Keratinocyte (primary cell): ENCODE measurements around the gene ANKRD33. TPM values are rescaled to one million over a fixed set of nuclear protein-coding genes. Genes with fewer than 3 reads are reported as not detected.
A peak's percentile ranks its signal among the peaks of the same experiment; 100 is the strongest.

Experiments
- DNase-seq: peaks from one replicate; pipeline ENCODE4 v3.0.0-alpha.2; 2011; ENCODE audit warnings: low read depth, missing footprints, low spot score
- FAIRE-seq: peaks from 2 replicates; lab custom pipeline; 2011; peaks lifted over from hg19 to GRCh38; lab: Jason Lieb, UNC
- H2AFZ ChIP-seq: 2 replicates; pipeline ENCODE4 v1.6.0; 2012; ENCODE audit warnings: low read length, control low read depth, inconsistent platforms; ENCODE audit not compliant: control insufficient read depth
- H3K27ac ChIP-seq: 2 replicates; pipeline ENCODE4 v1.5.1; 2011; ENCODE audit warnings: low read length; ENCODE audit not compliant: control insufficient read depth, insufficient read depth
- H3K27me3 ChIP-seq: 3 replicates; pipeline ENCODE4 v1.6.0; 2011; ENCODE audit warnings: low read length; ENCODE audit not compliant: control insufficient read depth, insufficient read depth; ENCODE audit errors: extremely low read depth
- H3K36me3 ChIP-seq, 2 experiments: 2 replicates in 1 of 2; 3 replicates in 1 of 2; pipeline ENCODE4 v1.5.1; 2011; ENCODE audit warnings: low read length in 2 of 2, mild to moderate bottlenecking in 1 of 2; ENCODE audit not compliant: control insufficient read depth in 2 of 2, insufficient read depth in 2 of 2; ENCODE audit errors: extremely low read depth in 1 of 2
- H3K4me1 ChIP-seq: 3 replicates; pipeline ENCODE4 v1.5.1; 2011; ENCODE audit warnings: low read length; ENCODE audit not compliant: control insufficient read depth, insufficient read depth; ENCODE audit errors: extremely low read depth
- H3K4me2 ChIP-seq: 3 replicates; pipeline ENCODE4 v1.6.0; 2011; ENCODE audit warnings: low read depth, low read length; ENCODE audit not compliant: control insufficient read depth, insufficient read depth; ENCODE audit errors: extremely low read depth
- H3K4me3 ChIP-seq, 3 experiments: fragments of 200-600 bp in 1 of 3; sonication (generic) in 1 of 3; 2 replicates in 2 of 3; 3 replicates in 1 of 3; pipeline ENCODE4 v1.5.1; 2011 to 2016; ENCODE audit warnings: low read length in 3 of 3, mild to moderate bottlenecking in 3 of 3, control low read depth in 2 of 3, inconsistent platforms in 1 of 3, low read depth in 1 of 3, mixed read lengths in 1 of 3, mixed run types in 1 of 3, moderate library complexity in 1 of 3; ENCODE audit not compliant: control insufficient read depth in 2 of 3, insufficient read depth in 2 of 3; ENCODE audit errors: extremely low read depth in 1 of 3
- H3K79me2 ChIP-seq: 2 replicates; pipeline ENCODE4 v1.6.0; 2012; ENCODE audit warnings: low read length; ENCODE audit not compliant: control insufficient read depth, insufficient read depth
- H3K9ac ChIP-seq: 3 replicates; pipeline ENCODE4 v1.6.0; 2011; ENCODE audit warnings: low read length; ENCODE audit not compliant: control insufficient read depth, insufficient read depth; ENCODE audit errors: extremely low read depth
- H3K9me1 ChIP-seq: 3 replicates; pipeline ENCODE4 v1.6.0; 2011; ENCODE audit warnings: low read length; ENCODE audit not compliant: control insufficient read depth, insufficient read depth; ENCODE audit errors: extremely low read depth
- H3K9me3 ChIP-seq: 2 replicates; pipeline ENCODE4 v1.5.1; 2012; ENCODE audit warnings: low read depth, low read length; ENCODE audit not compliant: control insufficient read depth
- H4K20me1 ChIP-seq: 3 replicates; pipeline ENCODE4 v1.6.0; 2011; ENCODE audit warnings: low read length; ENCODE audit not compliant: control insufficient read depth, insufficient read depth; ENCODE audit errors: extremely low read depth
- EZH2 ChIP-seq: IDR thresholded peaks from one replicate; pipeline ENCODE4 v1.6.1; 2012; ENCODE audit warnings: inconsistent platforms, mild to moderate bottlenecking, low read length, moderate library complexity
- dilution Hi-C: fragments of 300-500 bp; cut with MboI; formaldehyde crosslinking; loops from one replicate; pipeline ENCODE4 v1.7.0; 2020; ENCODE audit warnings: low sequenced_read_pairs; ENCODE audit not compliant: extremely low pct_ligation_motif_present
- polyA plus RNA-seq, 5 experiments: library from polyadenylated mRNA; depleted of rRNA in 3 of 5; stranded (reverse) in 3 of 5; stranded (forward) in 1 of 5; unstranded in 1 of 5; fragments of >200 nt; gene quantifications; 1 replicate in 1 of 5; 2 replicates in 3 of 5; 3 replicates in 1 of 5; pipeline versions ENCODE4 v1.2.1 to v1.2.3, GENCODE V29; 2011 to 2012; ENCODE audit warnings: missing spikeins in 2 of 5, low read depth in 1 of 5, low replicate concordance in 1 of 5
- TF ChIP-seq, protein P1 (sequence below), 3 experiments: IDR thresholded peaks in 1 of 3; conservative IDR thresholded peaks in 1 of 3; optimal IDR thresholded peaks in 1 of 3; 2 replicates in 2 of 3; 3 replicates in 1 of 3; pipeline versions ENCODE3 to v1.5.1; 2011; ENCODE audit warnings: low read length in 3 of 3, mild to moderate bottlenecking in 3 of 3, moderate library complexity in 2 of 3, control low read depth in 1 of 3, inconsistent platforms in 1 of 3; ENCODE audit not compliant: insufficient read depth in 2 of 3; ENCODE audit errors: extremely low read depth in 1 of 3

Gene ANKRD33
- polyA plus RNA-seq, 1 donor (not counting 4 experiments of a cell fraction or from before 2014, with no cell fraction given): not detected

DNA sequence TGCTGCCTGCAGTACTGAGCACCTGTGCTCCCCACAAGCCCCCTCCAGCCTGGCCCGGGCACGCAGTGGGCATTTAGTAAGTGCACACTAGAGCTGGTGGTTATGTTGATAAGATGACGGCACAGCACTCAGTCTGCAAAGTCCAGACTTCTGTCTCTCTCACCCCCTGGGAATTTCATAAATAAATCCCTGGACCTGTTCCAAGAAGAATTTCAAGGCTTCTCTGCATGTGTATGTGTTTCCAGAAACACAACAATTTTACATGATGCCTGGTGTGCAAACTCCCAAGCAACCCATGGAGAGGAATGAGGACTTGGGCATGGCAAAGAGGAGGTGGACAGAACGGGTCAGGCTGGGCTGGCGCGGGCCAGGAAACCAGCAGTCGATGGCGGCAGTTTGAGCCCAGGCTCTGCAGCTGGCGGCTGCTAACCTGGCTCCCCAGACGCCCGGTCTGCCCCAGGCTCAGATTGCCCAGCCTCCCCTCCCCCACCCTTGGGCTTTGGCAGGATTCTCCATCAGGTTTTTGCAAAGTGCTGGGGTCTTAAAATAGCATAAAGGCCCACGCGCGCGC lies 53.2 kb downstream of the ANKRD33 start:
- no peak for DNase-seq
- no peaks in the 10 kb centered on the region for H3K9me3 ChIP-seq
- H3K9me1 ChIP-seq: no peaks in the 10 kb centered on the region
- dilution Hi-C loops: no loop called here
- no peak for FAIRE-seq
- H3K9ac ChIP-seq: no peak overlapping the region
- H3K27me3 ChIP-seq: no peaks in the 10 kb centered on the region
- no peaks in the 10 kb centered on the region for H3K36me3 ChIP-seq
- H4K20me1 ChIP-seq: no peaks in the 10 kb centered on the region
- H3K27ac ChIP-seq: peak overlapping the region; percentile 19
- no peaks in the 10 kb centered on the region for H3K79me2 ChIP-seq
- no peak overlapping the region for H3K4me3 ChIP-seq
- TF ChIP-seq EZH2: no peak
- TF ChIP-seq, protein P1, sequence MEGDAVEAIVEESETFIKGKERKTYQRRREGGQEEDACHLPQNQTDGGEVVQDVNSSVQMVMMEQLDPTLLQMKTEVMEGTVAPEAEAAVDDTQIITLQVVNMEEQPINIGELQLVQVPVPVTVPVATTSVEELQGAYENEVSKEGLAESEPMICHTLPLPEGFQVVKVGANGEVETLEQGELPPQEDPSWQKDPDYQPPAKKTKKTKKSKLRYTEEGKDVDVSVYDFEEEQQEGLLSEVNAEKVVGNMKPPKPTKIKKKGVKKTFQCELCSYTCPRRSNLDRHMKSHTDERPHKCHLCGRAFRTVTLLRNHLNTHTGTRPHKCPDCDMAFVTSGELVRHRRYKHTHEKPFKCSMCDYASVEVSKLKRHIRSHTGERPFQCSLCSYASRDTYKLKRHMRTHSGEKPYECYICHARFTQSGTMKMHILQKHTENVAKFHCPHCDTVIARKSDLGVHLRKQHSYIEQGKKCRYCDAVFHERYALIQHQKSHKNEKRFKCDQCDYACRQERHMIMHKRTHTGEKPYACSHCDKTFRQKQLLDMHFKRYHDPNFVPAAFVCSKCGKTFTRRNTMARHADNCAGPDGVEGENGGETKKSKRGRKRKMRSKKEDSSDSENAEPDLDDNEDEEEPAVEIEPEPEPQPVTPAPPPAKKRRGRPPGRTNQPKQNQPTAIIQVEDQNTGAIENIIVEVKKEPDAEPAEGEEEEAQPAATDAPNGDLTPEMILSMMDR (optimal IDR thresholded peaks at IDR 0.05 in 1 of 3, IDR thresholded peaks at IDR 0.05 in 1 of 3, conservative IDR thresholded peaks at IDR 0.05 in 1 of 3; ENCODE audit: extremely low read depth in 1 of 3, insufficient read depth in 2 of 3, low read length in 3 of 3): no peak
- no peak overlapping the region for H2AFZ ChIP-seq
- peaks cover 34% of the 10 kb centered on the region for H3K4me1 ChIP-seq
- peak overlapping the region; percentile 59 for H3K4me2 ChIP-seq

Other genes starting within 250 kb of the ANKRD33 start
- not detected in 3 replicates for gene FIGNL2, start 39.4 kb upstream of the ANKRD33 start, polyA plus RNA-seq
- not detected in 3 replicates for gene ACVRL1, start 19.4 kb downstream of the ANKRD33 start, polyA plus RNA-seq
- gene ACVR1B, start 63.6 kb downstream of the ANKRD33 start, polyA plus RNA-seq: 11.8 to 15.3 TPM (median 12.7 TPM) in 3 replicates
- gene TAMALIN, start 118.8 kb downstream of the ANKRD33 start, polyA plus RNA-seq: 0.54 to 0.86 TPM (median 0.56 TPM) in 3 replicates
- gene NR4A1, start 163.3 kb downstream of the ANKRD33 start, polyA plus RNA-seq: 0.69 to 7.8 TPM (median 3.9 TPM) in 3 replicates
- 62.7 to 74.7 TPM (median 73.9 TPM) in 3 replicates for gene ATG101, start 181.9 kb downstream of the ANKRD33 start, polyA plus RNA-seq
- gene SMIM41, start 191.6 kb downstream of the ANKRD33 start, polyA plus RNA-seq: not detected in 3 replicates